HG03469 (cell line): ENCODE measurements around the gene ILKAP.

ENCODE experiments used
- ATAC-seq: cut with Tn5 transposase; IDR thresholded peaks from one replicate; pipeline ENCODE4 v1.9.1; 2021; ENCODE audit warnings: mild to moderate bottlenecking, moderate library complexity, moderate number of reproducible peaks; ENCODE audit not compliant: unreplicated experiment

Gene ILKAP

GRCh38 chr2:238138331-238139195, 64.9 kb downstream of the ILKAP start, which contains the start of gene KLHL30:
TSS of gene KLHL30 (plus strand) at chr2:238138668. CDS start at chr2:238140755, 2,087 bp downstream.
- no peak for ATAC-seq

GRCh38 chr2:238137885-238138284, 65.6 kb downstream of the ILKAP start:
- no peak for ATAC-seq

DNA sequence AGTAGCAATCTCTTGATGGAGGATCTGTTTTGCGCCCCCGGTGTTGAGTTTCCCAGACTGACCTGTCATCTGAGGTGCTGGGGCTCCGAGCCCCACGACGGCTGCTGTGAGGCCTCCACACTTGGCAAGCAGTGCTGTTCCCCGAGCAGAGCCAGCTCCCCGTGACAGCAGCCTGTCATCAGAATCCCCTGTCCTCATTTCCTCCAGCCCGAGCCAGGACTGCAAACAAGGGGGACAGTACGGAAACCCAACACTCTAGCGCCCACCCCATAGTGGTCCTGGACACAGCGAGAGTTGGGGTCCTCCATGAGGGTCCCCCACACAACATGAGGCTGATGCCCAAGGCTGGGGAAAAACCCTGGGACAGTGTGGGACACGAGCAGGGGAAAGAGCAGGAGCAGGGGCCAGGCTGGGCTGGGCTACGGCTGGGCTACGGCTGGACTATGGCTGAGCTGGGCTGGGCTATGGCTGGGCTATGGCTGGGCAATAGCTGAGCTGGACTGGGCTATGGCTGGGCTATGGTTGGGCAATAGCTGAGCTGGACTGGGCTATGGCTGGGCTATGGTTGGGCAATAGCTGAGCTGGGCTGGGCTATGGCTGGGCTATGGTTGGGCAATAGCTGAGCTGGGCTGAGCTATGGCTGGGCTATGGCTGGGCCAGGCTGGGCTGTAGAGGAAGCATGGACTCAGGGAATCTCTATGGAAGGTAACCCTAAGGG, 66.5 kb downstream of the ILKAP start:
- no peak for ATAC-seq

DNA sequence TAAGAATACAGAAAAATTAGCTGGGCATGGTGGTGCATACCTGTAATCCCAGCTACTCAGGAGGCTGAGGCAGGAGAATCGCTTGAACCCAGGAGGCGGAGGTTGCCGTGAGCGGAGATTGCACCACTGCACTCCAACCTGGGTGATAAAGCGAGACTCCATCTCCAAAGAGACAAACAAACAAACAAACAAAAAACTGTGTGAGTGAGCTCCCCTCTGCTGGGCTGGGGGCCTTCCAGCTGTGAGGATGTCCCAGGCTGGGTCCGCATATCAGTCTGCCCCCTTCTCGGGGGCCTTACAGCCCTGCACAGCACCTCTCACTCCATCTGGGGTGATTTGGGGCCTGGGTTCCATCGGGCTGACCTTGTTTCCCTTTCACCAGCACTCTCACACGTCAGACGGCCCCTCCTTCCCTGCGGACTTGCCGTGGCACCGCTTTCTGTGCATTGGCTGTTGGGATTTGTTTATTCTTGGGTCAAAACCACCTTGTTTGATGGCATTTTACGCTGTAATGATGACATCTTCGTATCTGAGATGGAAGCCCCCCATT, 67.8 kb downstream of the ILKAP start:
- no peak for ATAC-seq

GRCh38 chr2:238134393-238134785, 69.1 kb downstream of the ILKAP start:
- ATAC-seq, result no peak

GRCh38 chr2:238133499-238134392, 69.7 kb downstream of the ILKAP start:
- ATAC-seq, result no peak

DNA sequence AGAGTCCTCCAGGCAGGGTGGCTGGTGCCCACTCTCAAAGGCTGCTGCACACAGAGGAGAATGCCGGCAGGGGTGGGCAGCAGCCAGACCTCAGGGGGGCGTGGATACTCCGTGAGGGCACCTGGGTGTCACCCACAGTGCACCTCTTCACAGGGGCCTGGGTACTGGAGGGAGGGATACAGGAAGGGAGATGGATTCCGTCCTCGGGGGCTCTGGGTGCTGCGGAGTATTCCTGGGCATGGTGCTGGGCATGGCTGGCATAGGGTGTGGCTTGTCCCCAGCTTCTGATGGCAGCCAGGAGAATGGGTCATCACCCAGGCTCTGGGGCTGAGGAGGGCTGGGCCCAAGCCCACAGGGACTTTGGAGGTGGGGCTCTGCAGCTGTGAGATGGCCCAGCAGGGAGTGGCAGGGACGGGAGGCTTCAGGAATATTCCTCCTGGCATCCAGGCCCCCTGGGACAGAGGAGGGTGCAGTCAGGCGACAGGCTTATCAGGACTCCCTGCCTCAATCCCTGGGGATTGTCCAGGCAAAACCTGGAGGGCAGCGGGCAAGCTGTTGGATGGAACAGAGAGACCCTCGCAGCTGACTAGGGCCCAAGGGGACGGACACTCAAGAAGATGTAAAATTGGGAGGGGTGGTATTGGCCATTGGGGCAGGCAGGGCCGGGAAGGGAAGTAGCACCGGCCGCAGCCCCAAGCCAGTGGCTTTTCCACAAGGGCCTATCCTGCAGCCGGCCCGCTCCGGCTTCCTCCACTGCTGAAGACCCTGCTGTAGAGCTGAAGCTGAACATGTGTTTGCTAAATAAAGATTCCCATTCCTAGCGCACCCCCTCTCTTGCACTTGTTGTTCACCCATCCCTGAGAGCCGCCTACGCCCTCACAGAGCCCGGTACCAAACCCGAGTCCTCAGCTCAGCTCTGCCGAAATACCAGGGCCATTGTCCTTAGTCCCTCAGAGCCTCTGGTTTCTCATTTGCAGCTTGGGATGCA, 70.7 kb downstream of the ILKAP start:
- no peak for ATAC-seq

- no peak for ATAC-seq
Observed at GRCh38 chr2:238131761-238132462, 71.6 kb downstream of the ILKAP start.

- ATAC-seq, result no peak
Observed at GRCh38 chr2:238130696-238131628, 72.5 kb downstream of the ILKAP start.

DNA sequence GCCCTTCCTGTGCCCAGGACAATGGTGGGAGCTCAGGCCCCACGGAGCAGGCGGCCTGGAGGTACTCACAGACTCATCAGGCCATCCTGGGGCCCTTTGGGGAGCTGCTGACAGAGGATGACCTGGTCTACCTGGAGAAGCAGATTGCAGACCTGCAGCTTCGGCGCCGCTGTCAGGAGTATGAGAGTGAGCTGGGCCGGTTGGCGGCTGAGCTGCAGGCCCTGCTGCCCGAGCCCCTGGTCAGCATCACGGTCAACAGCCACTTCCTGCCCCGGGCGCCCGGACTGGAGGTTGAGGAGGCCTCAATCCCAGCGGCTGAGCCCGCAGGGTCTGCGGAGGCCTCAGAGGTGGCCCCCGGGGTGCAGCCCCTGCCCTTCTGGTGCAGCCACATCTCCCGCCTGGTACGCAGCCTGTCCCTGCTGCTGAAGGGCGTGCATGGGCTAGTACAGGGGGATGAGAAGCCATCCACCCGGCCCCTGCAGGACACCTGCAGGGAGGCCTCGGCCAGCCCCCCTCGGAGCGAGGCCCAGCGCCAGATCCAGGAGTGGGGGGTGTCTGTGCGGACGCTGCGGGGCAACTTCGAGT, 73.3 kb downstream of the ILKAP start:
- ATAC-seq, result no peak

DNA sequence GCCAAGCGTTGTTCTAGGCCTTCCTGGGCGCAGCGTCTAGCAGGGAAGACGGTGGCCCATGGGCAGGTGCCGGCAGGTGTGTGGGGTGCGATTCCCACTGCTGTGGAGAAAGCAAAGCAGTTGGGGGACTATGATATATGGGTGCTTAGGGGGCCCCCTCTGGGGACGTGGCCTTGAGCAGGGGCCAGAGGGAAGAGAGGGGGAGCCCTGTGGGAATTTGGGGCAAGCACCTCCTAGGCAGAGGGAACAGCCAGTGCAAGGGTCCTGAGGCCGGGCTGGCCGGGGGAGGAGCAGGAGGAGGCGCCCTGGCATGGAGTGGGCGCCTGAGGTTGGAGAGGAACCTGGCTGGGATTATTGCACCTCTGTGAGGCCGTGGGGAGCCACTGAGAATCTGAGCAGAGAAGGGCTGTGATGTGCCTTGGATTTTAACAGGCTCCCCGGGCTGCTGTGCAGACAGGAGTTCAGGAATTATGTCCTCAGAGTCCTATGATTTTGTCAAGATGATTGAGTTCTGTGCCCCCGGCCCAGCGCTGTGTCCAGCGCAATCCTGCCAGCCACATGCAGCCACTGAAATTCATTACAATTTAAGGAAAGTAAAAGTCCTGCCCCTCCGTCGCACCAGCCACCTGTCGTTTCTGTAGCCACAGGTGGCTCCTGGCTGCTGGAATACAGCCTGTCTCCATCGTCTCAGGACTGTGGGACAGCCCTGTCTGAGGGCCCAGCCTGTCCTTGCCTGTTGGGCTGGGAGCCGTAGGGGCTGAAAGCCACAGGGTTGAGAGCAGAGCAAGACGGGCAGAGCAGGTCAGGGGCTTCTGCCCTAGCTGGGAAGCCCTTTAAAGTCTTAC, 74.1 kb downstream of the ILKAP start:
- no peak for ATAC-seq

DNA sequence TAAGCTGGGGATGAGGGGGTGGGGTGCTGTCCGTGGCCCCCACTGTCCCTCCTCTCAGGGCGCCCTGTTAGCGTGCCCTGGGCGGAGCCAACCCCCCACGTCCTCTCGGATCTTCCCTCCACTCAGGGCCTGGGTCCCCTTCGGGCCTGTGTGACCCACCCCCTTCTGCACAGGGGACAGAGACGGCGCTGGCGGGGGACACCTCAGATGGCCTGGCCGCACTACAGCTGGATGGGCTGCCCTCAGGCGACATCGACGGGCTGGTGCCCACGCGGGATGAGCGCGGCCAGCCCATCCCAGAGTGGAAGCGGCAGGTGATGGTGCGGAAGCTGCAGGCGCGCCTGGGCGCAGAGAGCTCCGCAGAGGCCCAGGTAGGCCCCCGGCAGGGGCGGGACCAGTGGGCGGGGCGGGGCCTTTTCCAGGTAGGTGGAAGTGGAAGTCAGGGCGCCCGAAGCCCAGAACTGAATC, 74.9 kb downstream of the ILKAP start:
- ATAC-seq, result no peak

- ATAC-seq, result no peak
Observed at GRCh38 chr2:238128061-238128440, 75.4 kb downstream of the ILKAP start.

GRCh38 chr2:238127165-238128060, 76.1 kb downstream of the ILKAP start:
- ATAC-seq, result no peak

DNA sequence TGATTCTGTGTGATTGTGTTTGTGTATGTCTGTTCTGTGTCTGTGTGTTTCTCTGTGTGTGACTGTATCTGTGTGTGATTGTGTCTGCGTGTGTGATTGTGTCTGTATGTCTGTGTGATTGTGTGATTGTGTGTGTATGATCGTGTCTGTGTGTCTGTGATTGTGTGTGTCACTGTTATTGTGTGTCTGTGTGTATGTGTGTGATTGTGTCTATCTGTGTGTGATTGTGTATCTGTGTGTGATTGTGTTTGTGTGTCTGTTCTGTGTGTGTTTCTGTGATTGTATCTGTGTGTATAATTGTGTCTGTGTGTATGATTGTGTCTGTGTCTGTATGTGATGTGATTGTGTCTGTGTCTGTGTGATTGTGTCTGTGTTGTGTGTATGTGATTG, 76.7 kb downstream of the ILKAP start:
- ATAC-seq, result no peak

DNA sequence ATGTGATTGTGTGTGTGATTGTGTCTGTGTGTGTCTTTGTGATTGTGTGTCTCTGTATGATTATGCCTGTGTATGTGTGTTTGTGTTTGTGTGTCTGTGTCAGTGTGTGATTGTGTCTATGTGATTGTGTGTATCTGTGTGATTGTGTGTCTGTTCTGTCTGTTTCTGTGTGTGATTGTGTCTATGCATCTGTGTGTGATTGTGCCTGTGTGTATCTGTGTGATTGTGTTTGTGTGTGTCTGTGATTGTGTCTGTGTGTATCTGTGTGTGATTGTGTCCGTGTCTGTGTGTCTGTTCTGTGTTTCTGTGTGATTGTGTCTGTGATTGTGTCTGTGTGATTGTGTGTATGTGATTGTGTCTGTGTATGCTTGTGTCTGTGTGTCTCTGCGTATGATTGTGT, 77.2 kb downstream of the ILKAP start:
- ATAC-seq, result no peak
